HG02973 (cell line): Measurements from ENCODE around the gene GIMAP7.
"Not testable (repeated sequence)": the region's sequence is repeated elsewhere in the genome, so short reads cannot be mapped to it uniquely, and the experiment has no call there.

Source experiments
- ATAC-seq: cut with Tn5 transposase; IDR thresholded peaks from one replicate; pipeline ENCODE4 v1.9.1; 2021; ENCODE audit warnings: moderate library complexity; ENCODE audit not compliant: unreplicated experiment

Gene GIMAP7

GRCh38 chr7:150514748-150515222 lies at the start of gene GIMAP7:
Gene GIMAP7 (plus strand): TSS chr7:150514872. CDS start chr7:150519975, 5,103 bp downstream.
- peak; percentile 56 for ATAC-seq

GRCh38 chr7:150464962-150465361 lies 49.7 kb upstream of the GIMAP7 start:
- no peak for ATAC-seq

GRCh38 chr7:150465414-150465813 lies 49.3 kb upstream of the GIMAP7 start:
- no peak for ATAC-seq

- no peak for ATAC-seq
Observed at GRCh38 chr7:150466477-150466876, 48.2 kb upstream of the GIMAP7 start.

- no peak for ATAC-seq
Observed at GRCh38 chr7:150468241-150468640, 46.4 kb upstream of the GIMAP7 start.

GRCh38 chr7:150471886-150472285 lies 42.8 kb upstream of the GIMAP7 start:
- ATAC-seq = no peak

- no peak for ATAC-seq
Observed at GRCh38 chr7:150473902-150474301, 40.8 kb upstream of the GIMAP7 start.

- ATAC-seq = no peak
Observed at GRCh38 chr7:150476285-150476684, 38.4 kb upstream of the GIMAP7 start.

GRCh38 chr7:150476819-150477631 lies 37.6 kb upstream of the GIMAP7 start:
- no peak for ATAC-seq

GRCh38 chr7:150479023-150479716 lies 35.5 kb upstream of the GIMAP7 start:
- ATAC-seq = no peak

GRCh38 chr7:150481186-150481920 lies 33.3 kb upstream of the GIMAP7 start:
- no peak for ATAC-seq

GRCh38 chr7:150481922-150482321 lies 32.8 kb upstream of the GIMAP7 start:
- ATAC-seq = no peak

- not testable (repeated sequence) for ATAC-seq
Observed at GRCh38 chr7:150483514-150483913, 31.2 kb upstream of the GIMAP7 start.

- ATAC-seq = not testable (repeated sequence)
Observed at GRCh38 chr7:150484071-150484470, 30.6 kb upstream of the GIMAP7 start.

GRCh38 chr7:150487625-150488024 lies 27.0 kb upstream of the GIMAP7 start:
- ATAC-seq = no peak

- ATAC-seq = no peak
Observed at GRCh38 chr7:150489782-150490181, 24.9 kb upstream of the GIMAP7 start.

- not testable (repeated sequence) for ATAC-seq
Observed at GRCh38 chr7:150493442-150493841, 21.2 kb upstream of the GIMAP7 start.

- no peak for ATAC-seq
Observed at GRCh38 chr7:150502519-150502918, 12.2 kb upstream of the GIMAP7 start.

- no peak for ATAC-seq
Observed at GRCh38 chr7:150503155-150503554, 11.5 kb upstream of the GIMAP7 start.

GRCh38 chr7:150503581-150503980 lies 11.1 kb upstream of the GIMAP7 start:
- no peak for ATAC-seq

GRCh38 chr7:150507947-150508602 lies 6.6 kb upstream of the GIMAP7 start:
- ATAC-seq = no peak
